ENCODE data around the gene ASB5.

ASB5 gene

DNA sequence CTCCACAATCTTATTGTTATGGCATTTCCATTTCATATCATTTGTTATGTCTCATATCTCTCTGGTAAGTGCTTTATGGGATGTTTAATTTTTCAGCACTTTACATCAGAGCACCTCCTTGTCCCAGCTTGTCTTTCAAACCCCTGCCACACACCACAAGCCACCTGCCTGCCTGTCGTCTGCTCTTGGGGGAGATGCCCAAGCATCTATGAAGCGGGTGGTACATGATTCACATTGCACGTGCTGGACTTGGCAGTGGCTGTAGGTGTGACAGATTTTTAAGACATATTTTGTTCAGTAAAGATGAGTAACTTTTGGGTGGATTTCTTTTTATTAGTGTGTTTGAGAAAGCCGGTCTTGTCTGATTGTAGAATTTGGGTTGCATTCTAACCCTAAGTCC, 59.5 kb downstream of the ASB5 start:
- Histone ChIP-seq H3K4me1 (ENCODE audit: control insufficient read depth in 5 of 5, insufficient read depth in 5 of 5, low read length in 5 of 5) (no peaks in the 10 kb centered on the region), H3K27ac (ENCODE audit: low read depth, low read length) (no peak overlapping the region), H3K9ac (ENCODE audit: low read length in 5 of 5) (no peak overlapping the region), H3K9me3 (ENCODE audit: control insufficient read depth in 5 of 5, low read length in 5 of 5) (peaks cover 0 to 2% (median 0%) of the 10 kb centered on the region in 5 donors), H3K27me3 (ENCODE audit: control insufficient read depth in 5 of 5, insufficient read depth in 4 of 5, low read length in 5 of 5) (peaks cover 0 to 13% (median 4%) of the 10 kb centered on the region in 5 donors), H3K36me3 (ENCODE audit: control insufficient read depth in 5 of 5, insufficient read depth in 5 of 5, low read length in 5 of 5) (no peaks in the 10 kb centered on the region), H3K4me3 (ENCODE audit: low read depth in 1 of 5, low read length in 5 of 5) (no peak overlapping the region)

DNA sequence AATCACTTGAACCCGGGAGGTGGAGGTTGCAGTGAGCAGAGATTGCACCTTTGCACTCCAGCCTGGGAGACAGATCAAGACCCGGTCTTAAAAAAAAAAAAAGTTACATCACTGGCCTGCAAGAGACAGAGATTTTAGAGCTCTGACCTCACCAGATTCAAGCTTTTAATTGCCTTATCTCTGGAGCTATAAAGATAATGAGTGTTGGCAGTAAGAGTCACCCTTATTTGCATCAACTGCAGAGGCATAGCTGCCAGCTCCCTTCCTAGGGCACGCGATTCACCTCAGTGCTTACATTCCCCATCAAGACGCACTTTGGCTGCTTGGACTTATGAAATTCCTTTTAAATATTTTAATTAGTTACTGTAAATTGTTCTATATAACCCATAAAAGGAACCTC, 61.2 kb downstream of the ASB5 start:
- H3K4me3 ChIP-seq (ENCODE audit: low read depth in 1 of 5, low read length in 5 of 5), result no peak overlapping the region
- no peak overlapping the region for H3K27ac ChIP-seq (ENCODE audit: low read depth, low read length)
- H3K9me3 ChIP-seq (ENCODE audit: control insufficient read depth in 5 of 5, low read length in 5 of 5), result peaks cover 0 to 2% (median 0%) of the 10 kb centered on the region in 5 donors
- H3K4me1 ChIP-seq (ENCODE audit: control insufficient read depth in 5 of 5, insufficient read depth in 5 of 5, low read length in 5 of 5), result no peaks in the 10 kb centered on the region
- H3K9ac ChIP-seq (ENCODE audit: low read length in 5 of 5), result no peak overlapping the region
- H3K27me3 ChIP-seq (ENCODE audit: control insufficient read depth in 5 of 5, insufficient read depth in 4 of 5, low read length in 5 of 5), result peaks cover 0 to 13% (median 4%) of the 10 kb centered on the region in 5 donors
- H3K36me3 ChIP-seq (ENCODE audit: control insufficient read depth in 5 of 5, insufficient read depth in 5 of 5, low read length in 5 of 5), result no peaks in the 10 kb centered on the region

DNA sequence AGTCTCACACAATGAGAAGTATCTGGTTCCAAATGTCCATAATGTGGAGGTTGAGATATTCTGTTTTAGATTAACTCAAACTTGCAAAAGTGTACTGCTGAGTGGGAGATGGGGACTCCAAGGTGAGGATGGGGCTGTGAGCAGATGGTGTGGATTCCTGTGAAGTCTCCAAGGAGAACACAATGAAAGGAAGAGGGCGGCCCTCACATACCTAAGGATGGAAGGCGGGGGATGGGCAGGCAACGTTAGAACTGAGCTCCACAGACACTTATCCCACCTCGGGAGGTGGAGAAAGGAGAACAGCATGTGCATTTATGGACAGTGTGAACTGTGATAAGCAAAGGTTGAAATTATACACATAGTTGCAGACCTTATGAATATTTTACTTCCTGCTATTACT, 63.7 kb downstream of the ASB5 start:
- H3K36me3 ChIP-seq (ENCODE audit: control insufficient read depth in 5 of 5, insufficient read depth in 5 of 5, low read length in 5 of 5), result no peaks in the 10 kb centered on the region
- H3K9me3 ChIP-seq (ENCODE audit: control insufficient read depth in 5 of 5, low read length in 5 of 5), result no peaks in the 10 kb centered on the region
- H3K27me3 ChIP-seq (ENCODE audit: control insufficient read depth in 5 of 5, insufficient read depth in 4 of 5, low read length in 5 of 5), result peaks cover 0 to 16% (median 4%) of the 10 kb centered on the region in 5 donors
- no peak overlapping the region for H3K27ac ChIP-seq (ENCODE audit: low read depth, low read length)
- no peak overlapping the region for H3K9ac ChIP-seq (ENCODE audit: low read length in 5 of 5)
- H3K4me3 ChIP-seq (ENCODE audit: low read depth in 1 of 5, low read length in 5 of 5), result no peak overlapping the region
- no peaks in the 10 kb centered on the region for H3K4me1 ChIP-seq (ENCODE audit: control insufficient read depth in 5 of 5, insufficient read depth in 5 of 5, low read length in 5 of 5)

DNA sequence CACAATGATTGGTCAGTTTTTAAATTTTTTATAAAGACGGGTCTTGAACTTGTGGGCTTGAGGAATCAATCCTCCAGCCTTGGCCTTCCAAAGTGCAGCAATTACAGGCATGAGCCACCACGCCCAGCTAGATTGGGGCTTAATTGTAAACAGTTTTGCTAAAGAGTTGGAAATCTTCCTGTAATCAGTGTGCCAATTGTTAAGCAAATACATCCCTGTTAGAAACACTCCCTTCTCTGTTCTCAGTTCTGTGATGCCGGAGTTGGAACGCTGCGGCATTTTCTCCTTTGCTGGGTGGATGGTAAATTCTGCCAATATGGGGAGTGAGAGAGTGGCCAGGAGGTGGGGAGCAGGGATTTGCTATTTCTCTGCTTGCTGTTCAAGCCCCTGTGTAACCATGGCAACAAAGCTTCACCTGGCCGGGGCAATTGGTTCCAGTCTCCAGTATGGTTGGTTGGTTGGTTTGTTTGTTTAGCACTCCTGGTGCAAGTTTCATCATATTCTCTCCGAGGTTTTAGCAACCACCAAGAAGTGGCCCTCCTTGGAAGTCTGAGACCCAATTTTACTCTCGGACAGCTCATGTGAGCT, 70.6 kb downstream of the ASB5 start:
- peaks cover 0 to 2% (median 0%) of the 10 kb centered on the region in 5 donors for H3K27me3 ChIP-seq (ENCODE audit: control insufficient read depth in 5 of 5, insufficient read depth in 4 of 5, low read length in 5 of 5)
- no peak overlapping the region for H3K4me3 ChIP-seq (ENCODE audit: low read depth in 1 of 5, low read length in 5 of 5)
- H3K9ac ChIP-seq (ENCODE audit: low read length in 5 of 5), result no peak overlapping the region
- no peaks in the 10 kb centered on the region for H3K9me3 ChIP-seq (ENCODE audit: control insufficient read depth in 5 of 5, low read length in 5 of 5)
- no peak overlapping the region for H3K27ac ChIP-seq (ENCODE audit: low read depth, low read length)
- peaks cover 0 to 9% (median 7%) of the 10 kb centered on the region in 5 donors for H3K4me1 ChIP-seq (ENCODE audit: control insufficient read depth in 5 of 5, insufficient read depth in 5 of 5, low read length in 5 of 5)
- H3K36me3 ChIP-seq (ENCODE audit: control insufficient read depth in 5 of 5, insufficient read depth in 5 of 5, low read length in 5 of 5), result no peaks in the 10 kb centered on the region

DNA sequence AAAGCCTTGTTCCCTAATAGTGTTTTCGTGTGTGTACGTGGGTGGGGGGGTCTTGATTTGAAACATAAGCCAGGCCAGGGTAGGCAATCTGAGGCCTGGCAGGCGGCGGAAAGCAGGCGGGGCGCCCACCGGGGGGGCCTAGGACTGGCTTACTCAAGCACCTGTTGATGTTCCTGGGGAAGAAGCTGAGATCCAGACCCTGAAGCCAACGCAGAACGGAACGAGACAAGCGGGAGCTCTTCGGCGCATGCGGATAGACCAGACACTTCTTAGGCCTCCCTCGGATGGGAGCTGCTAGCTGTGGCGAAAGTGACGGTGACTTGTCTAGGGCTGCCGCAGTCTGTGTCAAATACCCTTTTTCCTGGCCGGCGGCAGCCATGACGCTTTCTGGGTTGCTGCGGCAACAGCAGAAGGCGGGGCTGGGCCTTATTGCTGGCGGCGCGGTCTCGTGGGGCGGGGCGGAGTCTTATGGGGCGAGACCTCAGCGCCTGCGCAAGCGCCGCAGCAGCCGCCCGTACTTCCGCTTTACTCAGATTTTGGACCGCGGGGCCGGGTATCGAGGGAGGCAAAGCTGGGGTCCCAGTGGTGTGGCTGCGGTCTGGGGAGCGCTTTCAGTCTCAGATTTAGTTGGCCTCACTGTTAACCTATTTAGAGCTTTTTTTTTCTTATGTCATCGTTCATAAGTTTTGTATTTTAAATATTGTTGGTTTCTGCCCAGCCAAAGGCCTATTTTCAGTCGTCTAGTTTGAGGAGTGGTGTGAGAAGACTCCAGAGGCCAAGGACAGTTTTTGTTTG, 73.6 kb downstream of the ASB5 start, which contains the start of gene SPATA4:
Gene SPATA4 (minus strand): TSS at position 402 of the 795 bp plus-strand sequence. CDS start 23 bp downstream, at position 379.
- peaks cover 0 to 9% (median 7%) of the 10 kb centered on the region in 5 donors for H3K4me1 ChIP-seq (ENCODE audit: control insufficient read depth in 5 of 5, insufficient read depth in 5 of 5, low read length in 5 of 5)
- no peaks in the 10 kb centered on the region for H3K9me3 ChIP-seq (ENCODE audit: control insufficient read depth in 5 of 5, low read length in 5 of 5)
- peak within 1 kb of the TSS; percentile 48 to 82 (median 80) for H3K9ac ChIP-seq (ENCODE audit: low read length in 5 of 5)
- H3K4me3 ChIP-seq (ENCODE audit: low read depth in 1 of 5, low read length in 5 of 5), result peak within 1 kb of the TSS; percentile 79 to 96 (median 93)
- peak within 1 kb of the TSS; percentile 58 for H3K27ac ChIP-seq (ENCODE audit: low read depth, low read length)
- H3K27me3 ChIP-seq (ENCODE audit: control insufficient read depth in 5 of 5, insufficient read depth in 4 of 5, low read length in 5 of 5), result peaks cover 0 to 4% (median 0%) of the 10 kb centered on the region in 5 donors
- no peaks in the 10 kb centered on the region for H3K36me3 ChIP-seq (ENCODE audit: control insufficient read depth in 5 of 5, insufficient read depth in 5 of 5, low read length in 5 of 5)

DNA sequence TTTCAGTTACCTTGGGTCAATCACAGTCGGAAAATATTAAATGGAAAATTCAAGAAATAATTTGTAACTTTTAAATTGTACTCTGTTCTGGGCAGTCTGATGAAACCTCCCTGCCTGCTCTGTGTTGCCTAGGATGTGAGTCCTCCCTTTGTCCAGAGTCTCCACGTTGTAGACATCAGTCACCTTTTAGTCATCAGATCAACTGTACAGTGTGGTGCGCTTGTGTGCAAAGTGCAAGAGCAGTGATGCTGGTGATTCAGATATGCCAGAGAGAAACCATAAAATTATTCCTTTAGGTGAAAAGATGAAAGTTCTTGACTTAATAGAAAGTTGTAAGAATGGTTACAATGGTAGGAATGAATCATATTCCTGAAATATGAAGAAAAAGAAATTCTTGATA, 75.1 kb downstream of the ASB5 start:
- H3K36me3 ChIP-seq (ENCODE audit: control insufficient read depth in 5 of 5, insufficient read depth in 5 of 5, low read length in 5 of 5), result no peaks in the 10 kb centered on the region
- H3K9me3 ChIP-seq (ENCODE audit: control insufficient read depth in 5 of 5, low read length in 5 of 5), result no peaks in the 10 kb centered on the region
- no peak overlapping the region for H3K27ac ChIP-seq (ENCODE audit: low read depth, low read length)
- peaks cover 0 to 9% (median 7%) of the 10 kb centered on the region in 5 donors for H3K4me1 ChIP-seq (ENCODE audit: control insufficient read depth in 5 of 5, insufficient read depth in 5 of 5, low read length in 5 of 5)
- H3K4me3 ChIP-seq (ENCODE audit: low read depth in 1 of 5, low read length in 5 of 5), result no peak overlapping the region
- H3K27me3 ChIP-seq (ENCODE audit: control insufficient read depth in 5 of 5, insufficient read depth in 4 of 5, low read length in 5 of 5), result peaks cover 0 to 4% (median 0%) of the 10 kb centered on the region in 5 donors
- H3K9ac ChIP-seq (ENCODE audit: low read length in 5 of 5), result no peak overlapping the region

DNA sequence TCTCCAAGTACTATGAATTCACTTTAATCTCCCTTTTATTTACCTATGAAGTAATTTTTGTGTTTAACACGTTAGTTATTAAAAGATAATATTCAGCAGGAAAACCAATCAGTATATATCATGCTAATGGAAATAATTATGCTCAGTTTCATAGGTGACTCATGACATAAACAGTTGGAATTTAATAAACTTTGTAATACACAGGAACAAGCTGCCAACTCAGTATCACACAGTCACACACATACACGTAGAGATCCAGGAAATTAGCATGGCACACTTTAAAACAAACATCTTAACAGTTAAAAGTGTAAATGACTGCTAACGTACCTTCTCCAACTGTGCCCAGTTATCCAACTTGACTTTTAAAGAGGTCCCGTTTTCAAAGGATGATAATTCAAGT, 75.9 kb downstream of the ASB5 start:
- no peak overlapping the region for H3K4me3 ChIP-seq (ENCODE audit: low read depth in 1 of 5, low read length in 5 of 5)
- H3K9me3 ChIP-seq (ENCODE audit: control insufficient read depth in 5 of 5, low read length in 5 of 5), result no peaks in the 10 kb centered on the region
- peaks cover 0 to 9% (median 7%) of the 10 kb centered on the region in 5 donors for H3K4me1 ChIP-seq (ENCODE audit: control insufficient read depth in 5 of 5, insufficient read depth in 5 of 5, low read length in 5 of 5)
- no peaks in the 10 kb centered on the region for H3K36me3 ChIP-seq (ENCODE audit: control insufficient read depth in 5 of 5, insufficient read depth in 5 of 5, low read length in 5 of 5)
- H3K9ac ChIP-seq (ENCODE audit: low read length in 5 of 5), result no peak overlapping the region
- H3K27me3 ChIP-seq (ENCODE audit: control insufficient read depth in 5 of 5, insufficient read depth in 4 of 5, low read length in 5 of 5), result peaks cover 0 to 4% (median 0%) of the 10 kb centered on the region in 5 donors
- no peak overlapping the region for H3K27ac ChIP-seq (ENCODE audit: low read depth, low read length)

DNA sequence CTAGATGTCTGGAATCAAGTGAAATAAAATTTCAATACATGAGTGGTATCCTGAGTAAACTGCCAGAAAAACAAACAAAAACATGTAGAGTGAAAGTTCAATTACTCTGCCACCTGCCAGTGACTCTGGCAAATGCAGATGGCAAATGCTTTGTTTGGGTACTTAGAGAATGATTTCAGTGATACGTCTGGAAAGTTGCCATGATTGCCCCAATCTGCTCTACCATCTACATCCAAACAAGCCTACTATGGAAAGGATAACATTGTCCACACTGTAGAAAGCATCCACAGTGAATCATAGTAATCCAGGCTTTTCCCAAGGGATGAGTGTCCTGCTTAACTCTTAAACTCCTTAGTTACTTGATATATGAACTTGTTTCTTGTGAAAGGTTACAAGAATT, 77.0 kb downstream of the ASB5 start:
- Histone ChIP-seq H3K9me3 (ENCODE audit: control insufficient read depth in 5 of 5, low read length in 5 of 5) (no peaks in the 10 kb centered on the region), H3K36me3 (ENCODE audit: control insufficient read depth in 5 of 5, insufficient read depth in 5 of 5, low read length in 5 of 5) (no peaks in the 10 kb centered on the region), H3K27ac (ENCODE audit: low read depth, low read length) (no peak overlapping the region), H3K9ac (ENCODE audit: low read length in 5 of 5) (no peak overlapping the region), H3K4me3 (ENCODE audit: low read depth in 1 of 5, low read length in 5 of 5) (no peak overlapping the region), H3K4me1 (ENCODE audit: control insufficient read depth in 5 of 5, insufficient read depth in 5 of 5, low read length in 5 of 5) (peaks cover 0 to 9% (median 7%) of the 10 kb centered on the region in 5 donors), H3K27me3 (ENCODE audit: control insufficient read depth in 5 of 5, insufficient read depth in 4 of 5, low read length in 5 of 5) (peaks cover 0 to 9% (median 0%) of the 10 kb centered on the region in 5 donors)

DNA sequence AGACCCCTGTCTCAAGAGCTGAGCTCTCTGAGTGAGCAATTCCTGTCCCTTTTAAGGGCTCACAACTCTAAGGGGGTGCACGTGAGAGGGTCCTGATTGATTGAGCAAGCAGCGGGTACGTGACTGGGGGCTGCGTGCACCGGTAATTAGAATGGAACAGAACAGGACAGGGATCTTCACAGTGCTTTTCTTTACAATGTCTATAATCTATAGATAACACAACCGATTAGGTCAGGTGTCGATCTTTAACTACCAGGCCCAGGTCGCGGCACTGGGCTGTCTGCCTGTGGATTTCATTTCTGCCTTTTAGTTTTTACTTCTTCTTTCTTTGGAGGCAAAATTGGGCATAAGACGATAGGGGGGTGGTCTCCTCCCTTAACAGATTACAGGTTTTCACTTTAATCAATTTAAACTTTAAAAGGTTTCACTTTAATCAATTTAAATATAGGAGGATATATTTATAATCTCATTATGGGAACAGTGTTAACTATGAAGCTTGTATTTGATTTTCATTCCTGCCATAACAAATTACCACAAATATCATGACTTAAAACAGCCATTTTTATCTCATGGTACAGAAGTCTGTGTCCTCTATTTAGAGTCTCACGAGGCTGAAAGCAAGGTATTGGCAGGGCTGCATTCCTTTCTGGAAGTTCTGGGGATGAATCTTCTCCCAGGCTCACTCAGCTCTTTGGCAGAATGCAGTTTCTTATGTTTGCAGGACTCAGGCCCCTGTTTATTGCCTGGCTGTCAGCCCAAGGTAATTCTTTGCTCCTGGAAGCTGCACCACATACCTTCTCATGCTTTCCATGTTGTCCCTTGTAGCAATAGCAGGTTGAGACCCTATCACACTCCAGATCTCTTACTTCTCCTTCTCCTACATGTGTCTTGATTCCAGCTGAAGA, 78.9 kb downstream of the ASB5 start:
- H3K27me3 ChIP-seq (ENCODE audit: control insufficient read depth in 5 of 5, insufficient read depth in 4 of 5, low read length in 5 of 5), result peaks cover 0 to 9% (median 0%) of the 10 kb centered on the region in 5 donors
- H3K27ac ChIP-seq (ENCODE audit: low read depth, low read length), result no peak overlapping the region
- no peak overlapping the region for H3K4me3 ChIP-seq (ENCODE audit: low read depth in 1 of 5, low read length in 5 of 5)
- H3K9ac ChIP-seq (ENCODE audit: low read length in 5 of 5), result no peak overlapping the region
- no peaks in the 10 kb centered on the region for H3K9me3 ChIP-seq (ENCODE audit: control insufficient read depth in 5 of 5, low read length in 5 of 5)
- H3K36me3 ChIP-seq (ENCODE audit: control insufficient read depth in 5 of 5, insufficient read depth in 5 of 5, low read length in 5 of 5), result no peaks in the 10 kb centered on the region
- H3K4me1 ChIP-seq (ENCODE audit: control insufficient read depth in 5 of 5, insufficient read depth in 5 of 5, low read length in 5 of 5), result peaks cover 0 to 5% (median 4%) of the 10 kb centered on the region in 5 donors
